GM23338 (cell line): ENCODE results near the gene KDELR1. TPM values are rescaled to one million over a fixed set of nuclear protein-coding genes. Genes with fewer than 3 reads are reported as not detected.

Source experiments
- ATAC-seq: fragments of 200-7000 bp; cut with Tn5 transposase; 3 replicates; pipeline ENCODE4 v1.9.1; 2020
- DNase-seq: peaks from one replicate; pipeline ENCODE4 v3.0.0-alpha.2; 2015; ENCODE audit warnings: low spot score
- H2AFZ ChIP-seq: fragments of 200-600 bp; sonication (generic); 2 replicates; pipeline ENCODE4 v1.8.0; 2016; ENCODE audit warnings: antibody characterized with exemption, mild to moderate bottlenecking, moderate library complexity
- H3F3A ChIP-seq: fragments of 200-600 bp; sonication (generic); replicated peaks from 2 replicates; pipeline ENCODE4 v1.8.0; 2017; ENCODE audit warnings: antibody characterized with exemption, mixed run types, low read depth
- H3K27ac ChIP-seq: fragments of 200-600 bp; sonication (generic); 2 replicates; pipeline ENCODE4 v1.6.1; 2016; ENCODE audit warnings: low read depth
- H3K27me3 ChIP-seq: fragments of 200-600 bp; sonication (generic); 2 replicates; pipeline ENCODE4 v1.8.0; 2016; ENCODE audit warnings: mild to moderate bottlenecking, mixed run types, moderate library complexity; ENCODE audit not compliant: insufficient read depth
- H3K36me3 ChIP-seq: fragments of 200-600 bp; sonication (generic); 2 replicates; pipeline ENCODE4 v1.8.0; 2016; ENCODE audit warnings: mild to moderate bottlenecking; ENCODE audit not compliant: insufficient read depth
- H3K4me1 ChIP-seq: fragments of 200-600 bp; sonication (generic); 2 replicates; pipeline ENCODE4 v1.8.0; 2016; ENCODE audit warnings: mild to moderate bottlenecking, moderate library complexity; ENCODE audit not compliant: insufficient read depth
- H3K4me2 ChIP-seq: fragments of 200-600 bp; sonication (generic); 2 replicates; pipeline ENCODE4 v1.7.1; 2017; ENCODE audit warnings: mixed run types
- H3K4me3 ChIP-seq: fragments of 200-600 bp; sonication (generic); 2 replicates; pipeline ENCODE4 v1.6.1; 2016; ENCODE audit warnings: mixed run types
- H3K79me2 ChIP-seq: fragments of 200-600 bp; sonication (generic); replicated peaks from 2 replicates; pipeline ENCODE4 v1.8.0; 2017; ENCODE audit warnings: mild to moderate bottlenecking; ENCODE audit not compliant: insufficient read depth
- H3K9me2 ChIP-seq: fragments of 200-600 bp; sonication (generic); 2 replicates; pipeline ENCODE4 v1.8.0; 2017; ENCODE audit not compliant: insufficient read depth
- H4K20me1 ChIP-seq: fragments of 200-600 bp; sonication (generic); replicated peaks from 2 replicates; pipeline ENCODE4 v1.8.0; 2017; ENCODE audit warnings: mild to moderate bottlenecking; ENCODE audit not compliant: insufficient read depth
- H3K27ac Mint-ChIP-seq: 2 replicates; pipeline ENCODE4 v1.8.0; 2020; ENCODE audit warnings: inconsistent platforms, mild to moderate bottlenecking, moderate library complexity, mixed read lengths
- H3K27me3 Mint-ChIP-seq: 3 replicates; pipeline ENCODE4 v1.8.0; 2022; ENCODE audit warnings: low read depth, mild to moderate bottlenecking, moderate library complexity, mixed read lengths, inconsistent platforms; ENCODE audit not compliant: insufficient read depth, poor library complexity
- H3K36me3 Mint-ChIP-seq: 3 replicates; pipeline ENCODE4 v1.8.0; 2021; ENCODE audit warnings: low read depth, mild to moderate bottlenecking, inconsistent platforms, moderate library complexity, mixed read lengths
- H3K4me1 Mint-ChIP-seq: 3 replicates; pipeline ENCODE4 v1.8.0; 2020; ENCODE audit warnings: mild to moderate bottlenecking, inconsistent platforms, mixed read lengths
- H3K4me3 Mint-ChIP-seq: 3 replicates; pipeline ENCODE4 v1.8.0; 2021; ENCODE audit warnings: moderate library complexity, mild to moderate bottlenecking, inconsistent platforms, mixed read lengths
- H3K9me3 Mint-ChIP-seq: 3 replicates; pipeline ENCODE4 v1.8.0; 2020; ENCODE audit warnings: moderate library complexity, mild to moderate bottlenecking, inconsistent platforms, mixed read lengths
- CREB1 ChIP-seq: fragments of 250-450 bp; sonication (Bioruptor Pico); IDR thresholded peaks from 2 replicates; pipeline ENCODE4 v1.5.0; 2020; ENCODE audit warnings: low read depth, mild to moderate bottlenecking, moderate library complexity
- ETS1 ChIP-seq: IDR thresholded peaks from 2 replicates; pipeline ENCODE4 v1.6.1; 2016; ENCODE audit warnings: antibody characterized with exemption
- EZH2 ChIP-seq: fragments of 200-600 bp; sonication (generic); IDR thresholded peaks from one replicate; pipeline ENCODE4 v1.8.0; 2017; ENCODE audit warnings: antibody characterized with exemption, mild to moderate bottlenecking, low read depth; ENCODE audit not compliant: unreplicated experiment
- EZH2phosphoT487 ChIP-seq: fragments of 200-600 bp; sonication (generic); IDR thresholded peaks from one replicate; pipeline ENCODE4 v1.8.1; 2018; ENCODE audit warnings: antibody characterized with exemption; ENCODE audit not compliant: unreplicated experiment
- JUNB ChIP-seq: IDR thresholded peaks from one replicate; pipeline ENCODE4 v1.6.1; 2016; ENCODE audit warnings: antibody characterized with exemption; ENCODE audit not compliant: unreplicated experiment
- POLR2AphosphoS5 ChIP-seq: IDR thresholded peaks from 2 replicates; pipeline ENCODE4 v1.6.1; 2016; ENCODE audit warnings: antibody characterized with exemption, low read depth
- REST ChIP-seq: IDR thresholded peaks from one replicate; pipeline ENCODE4 v1.6.1; 2018; ENCODE audit warnings: antibody characterized with exemption; ENCODE audit not compliant: unreplicated experiment
- STAT1 ChIP-seq: IDR thresholded peaks from one replicate; pipeline ENCODE4 v1.6.1; 2016; ENCODE audit warnings: antibody characterized with exemption; ENCODE audit not compliant: unreplicated experiment
- ZNF114 ChIP-seq: fragments of 250-450 bp; sonication (Bioruptor Pico); IDR thresholded peaks from 2 replicates; pipeline ENCODE4 v1.5.0; 2020; ENCODE audit warnings: mild to moderate bottlenecking, moderate library complexity
- ZNF331 ChIP-seq: fragments of 250-450 bp; sonication (Bioruptor Pico); IDR thresholded peaks from 2 replicates; pipeline ENCODE4 v1.5.0; 2020; ENCODE audit warnings: low read depth, mild to moderate bottlenecking, moderate library complexity
- polyA plus RNA-seq: library from polyadenylated mRNA; unstranded; fragments of >200 nt; fragmentation: Nextera tagmentation; extraction: Ambion mirVana; gene quantifications from 2 replicates; pipeline ENCODE4 v1.2.1, GENCODE V29; 2016
- total RNA-seq: library from RNA; depleted of rRNA; stranded (reverse); fragments of >200 nt; shearing (Covaris generic); gene quantifications from 2 replicates; pipeline ENCODE4 v1.2.3, GENCODE V29; 2014

Gene KDELR1
- total and polyA plus RNA-seq, 2 experiments from 2014 or later, result 176 to 184 TPM

- no peak for TF ChIP-seq REST
- TF ChIP-seq ZNF114 (CRISPR knock-in tag), result no peak
- TF ChIP-seq CREB1 (CRISPR knock-in tag), result no peak
- no peak for TF ChIP-seq EZH2phosphoT487
Observed at GRCh38 chr19:48364598-48365348, 26.6 kb downstream of the KDELR1 start (continued).

GRCh38 chr19:48363810-48364597, 27.3 kb downstream of the KDELR1 start, which contains the start of the genes SYNGR4 and TMEM143:
SYNGR4 (plus strand) TSS chr19:48364367; CDS start chr19:48365843, 1,476 bp downstream.
TMEM143 (minus strand) TSS chr19:48363940; CDS start chr19:48363920, 20 bp downstream.
- Histone ChIP-seq H3K4me3 (peak within 1 kb of the TSS; percentile 84), H3K4me2 (peak within 1 kb of the TSS; percentile 95), H3K27ac (peak within 1 kb of the TSS; percentile 96), H4K20me1 (no peaks in the 10 kb centered on the region), H3F3A (no peaks in the 10 kb centered on the region), H3K4me1 (no peaks in the 10 kb centered on the region), H3K9me2 (no peaks in the 10 kb centered on the region), H3K79me2 (no peaks in the 10 kb centered on the region), H3K36me3 (no peaks in the 10 kb centered on the region), H2AFZ (peak within 1 kb of the TSS; percentile 52; the same call in 1 of the 2 replicates), H3K27me3 (no peaks in the 10 kb centered on the region)
- peaks cover 9% of the 10 kb centered on the region for H3K27me3 Mint-ChIP-seq
- peaks cover 10% of the 10 kb centered on the region; the same call in 2 of the 3 replicates for H3K4me1 Mint-ChIP-seq
- peak within 1 kb of the TSS; percentile 87 for H3K4me3 Mint-ChIP-seq
- no peaks in the 10 kb centered on the region; the same call in 2 of the 3 replicates for H3K9me3 Mint-ChIP-seq
- DNase-seq (peak; percentile 100), ATAC-seq (peak; percentile 78)
- peaks cover 8% of the 10 kb centered on the region; the same call in 2 of the 3 replicates for H3K36me3 Mint-ChIP-seq
- peak within 1 kb of the TSS; percentile 97 for H3K27ac Mint-ChIP-seq
- TF ChIP-seq STAT1, result no peak
- TF ChIP-seq ZNF331 (CRISPR knock-in tag), result no peak
- TF ChIP-seq EZH2, result no peak
- no peak for TF ChIP-seq JUNB
- peak; percentile 67 for TF ChIP-seq POLR2AphosphoS5
- peak; percentile 66 for TF ChIP-seq CREB1 (CRISPR knock-in tag)
- TF ChIP-seq ETS1, result no peak; the same call in 1 of the 2 replicates
